Endothelial cell (in vitro differentiated cells): ENCODE results near the gene HDAC7. TPM values are rescaled to one million over a fixed set of nuclear protein-coding genes. Genes with fewer than 3 reads are reported as not detected.
A peak's percentile ranks its signal among the peaks of the same experiment; 100 is the strongest.

Source experiments
- DNase-seq: peaks from one replicate; pipeline ENCODE4 v3.0.0; 2021; ENCODE audit warnings: low spot score
- H3K27ac Mint-ChIP-seq: one replicate; pipeline ENCODE4 v1.8.0; 2021; ENCODE audit warnings: mixed read lengths, inconsistent platforms; ENCODE audit not compliant: unreplicated experiment
- H3K27me3 Mint-ChIP-seq: one replicate; pipeline ENCODE4 v1.8.0; 2021; ENCODE audit warnings: mild to moderate bottlenecking, moderate library complexity, mixed read lengths, inconsistent platforms; ENCODE audit not compliant: unreplicated experiment
- H3K36me3 Mint-ChIP-seq: one replicate; pipeline ENCODE4 v1.8.0; 2021; ENCODE audit warnings: mild to moderate bottlenecking, low read depth, mixed read lengths, inconsistent platforms; ENCODE audit not compliant: unreplicated experiment
- H3K4me1 Mint-ChIP-seq: one replicate; pipeline ENCODE4 v1.8.0; 2021; ENCODE audit warnings: mild to moderate bottlenecking, mixed read lengths, inconsistent platforms; ENCODE audit not compliant: unreplicated experiment
- H3K4me3 Mint-ChIP-seq: one replicate; pipeline ENCODE4 v1.8.0; 2021; ENCODE audit warnings: mild to moderate bottlenecking, mixed read lengths, inconsistent platforms; ENCODE audit not compliant: unreplicated experiment
- H3K9me3 Mint-ChIP-seq: one replicate; pipeline ENCODE4 v1.8.0; 2021; ENCODE audit warnings: mixed read lengths, inconsistent platforms; ENCODE audit not compliant: unreplicated experiment
- CTCF ChIP-seq: fragments of 200-600 bp; sonication (generic); IDR thresholded peaks from one replicate; pipeline ENCODE4 v1.5.0; 2021; ENCODE audit warnings: antibody characterized with exemption; ENCODE audit not compliant: unreplicated experiment
- total RNA-seq: library from RNA; stranded (reverse); fragmentation: NEBNext Ultra II Directional; extraction: Animal tissue kit (Norgen Biotek cat#: 25700); gene quantifications from one replicate; pipeline ENCODE4 v1.2.1, GENCODE V29; 2021; ENCODE audit not compliant: unreplicated experiment

HDAC7 gene
- total RNA-seq, 1 donor from 2014 or later: 387 TPM

GRCh38 chr12:47754126-47754525 is 65.6 kb downstream of the HDAC7 start:
- Mint-ChIP-seq H3K9me3 (no peaks in the 10 kb centered on the region), H3K27me3 (peaks cover 22% of the 10 kb centered on the region), H3K4me1 (peaks cover 54% of the 10 kb centered on the region), H3K27ac (peak overlapping the region; percentile 88), H3K36me3 (peaks cover 32% of the 10 kb centered on the region), H3K4me3 (no peak overlapping the region)
- no peak for DNase-seq
- TF ChIP-seq CTCF: no peak

GRCh38 chr12:47753021-47754001 is 66.4 kb downstream of the HDAC7 start:
- TF ChIP-seq CTCF: no peak
- H3K27ac Mint-ChIP-seq: peak overlapping the region; percentile 88
- peaks cover 40% of the 10 kb centered on the region for H3K36me3 Mint-ChIP-seq
- H3K9me3 Mint-ChIP-seq: no peaks in the 10 kb centered on the region
- peak overlapping the region; percentile 80 for H3K4me3 Mint-ChIP-seq
- peaks cover 24% of the 10 kb centered on the region for H3K27me3 Mint-ChIP-seq
- DNase-seq: peak; percentile 43
- H3K4me1 Mint-ChIP-seq: peaks cover 54% of the 10 kb centered on the region

- Mint-ChIP-seq H3K9me3 (no peaks in the 10 kb centered on the region), H3K4me1 (peaks cover 50% of the 10 kb centered on the region), H3K27me3 (peaks cover 20% of the 10 kb centered on the region), H3K4me3 (peak overlapping the region; percentile 24), H3K27ac (peak overlapping the region; percentile 67), H3K36me3 (peaks cover 41% of the 10 kb centered on the region)
- DNase-seq: no peak
- no peak for TF ChIP-seq CTCF
These were observed 67.2 kb downstream of the HDAC7 start for GRCh38 chr12:47752552-47752951.

- H3K4me1 Mint-ChIP-seq: peaks cover 46% of the 10 kb centered on the region
- no peak for TF ChIP-seq CTCF
- no peaks in the 10 kb centered on the region for H3K9me3 Mint-ChIP-seq
- H3K27me3 Mint-ChIP-seq: peaks cover 16% of the 10 kb centered on the region
- peak overlapping the region; percentile 24 for H3K4me3 Mint-ChIP-seq
- peak overlapping the region; percentile 67 for H3K27ac Mint-ChIP-seq
- DNase-seq: no peak
- H3K36me3 Mint-ChIP-seq: peaks cover 40% of the 10 kb centered on the region
These were observed 67.6 kb downstream of the HDAC7 start for GRCh38 chr12:47752121-47752520.

GRCh38 chr12:47751561-47751960 is 68.1 kb downstream of the HDAC7 start:
- no peaks in the 10 kb centered on the region for H3K9me3 Mint-ChIP-seq
- H3K27me3 Mint-ChIP-seq: peaks cover 14% of the 10 kb centered on the region
- H3K27ac Mint-ChIP-seq: no peak overlapping the region

More at GRCh38 chr12:47751561-47751960, 68.1 kb downstream of the HDAC7 start:
- DNase-seq: no peak
- Mint-ChIP-seq H3K4me1 (peaks cover 40% of the 10 kb centered on the region), H3K4me3 (no peak overlapping the region), H3K36me3 (peaks cover 43% of the 10 kb centered on the region)
- TF ChIP-seq CTCF: no peak
